GM23338 (cell line): ENCODE measurements around the gene ZPR1. TPM values are rescaled to one million over a fixed set of nuclear protein-coding genes. Genes with fewer than 3 reads are reported as not detected.

Experiments used
- ATAC-seq: fragments of 200-7000 bp; cut with Tn5 transposase; 3 replicates; pipeline ENCODE4 v1.9.1; 2020
- DNase-seq: peaks from one replicate; pipeline ENCODE4 v3.0.0-alpha.2; 2015; ENCODE audit warnings: low spot score
- H2AFZ ChIP-seq: fragments of 200-600 bp; sonication (generic); 2 replicates; pipeline ENCODE4 v1.8.0; 2016; ENCODE audit warnings: antibody characterized with exemption, mild to moderate bottlenecking, moderate library complexity
- H3F3A ChIP-seq: fragments of 200-600 bp; sonication (generic); replicated peaks from 2 replicates; pipeline ENCODE4 v1.8.0; 2017; ENCODE audit warnings: antibody characterized with exemption, mixed run types, low read depth
- H3K27ac ChIP-seq: fragments of 200-600 bp; sonication (generic); 2 replicates; pipeline ENCODE4 v1.6.1; 2016; ENCODE audit warnings: low read depth
- H3K27me3 ChIP-seq: fragments of 200-600 bp; sonication (generic); 2 replicates; pipeline ENCODE4 v1.8.0; 2016; ENCODE audit warnings: mild to moderate bottlenecking, mixed run types, moderate library complexity; ENCODE audit not compliant: insufficient read depth
- H3K36me3 ChIP-seq: fragments of 200-600 bp; sonication (generic); 2 replicates; pipeline ENCODE4 v1.8.0; 2016; ENCODE audit warnings: mild to moderate bottlenecking; ENCODE audit not compliant: insufficient read depth
- H3K4me1 ChIP-seq: fragments of 200-600 bp; sonication (generic); 2 replicates; pipeline ENCODE4 v1.8.0; 2016; ENCODE audit warnings: mild to moderate bottlenecking, moderate library complexity; ENCODE audit not compliant: insufficient read depth
- H3K4me2 ChIP-seq: fragments of 200-600 bp; sonication (generic); 2 replicates; pipeline ENCODE4 v1.7.1; 2017; ENCODE audit warnings: mixed run types
- H3K4me3 ChIP-seq: fragments of 200-600 bp; sonication (generic); 2 replicates; pipeline ENCODE4 v1.6.1; 2016; ENCODE audit warnings: mixed run types
- H3K79me2 ChIP-seq: fragments of 200-600 bp; sonication (generic); replicated peaks from 2 replicates; pipeline ENCODE4 v1.8.0; 2017; ENCODE audit warnings: mild to moderate bottlenecking; ENCODE audit not compliant: insufficient read depth
- H3K9me2 ChIP-seq: fragments of 200-600 bp; sonication (generic); 2 replicates; pipeline ENCODE4 v1.8.0; 2017; ENCODE audit not compliant: insufficient read depth
- H4K20me1 ChIP-seq: fragments of 200-600 bp; sonication (generic); replicated peaks from 2 replicates; pipeline ENCODE4 v1.8.0; 2017; ENCODE audit warnings: mild to moderate bottlenecking; ENCODE audit not compliant: insufficient read depth
- H3K27ac Mint-ChIP-seq: 2 replicates; pipeline ENCODE4 v1.8.0; 2020; ENCODE audit warnings: inconsistent platforms, mild to moderate bottlenecking, moderate library complexity, mixed read lengths
- H3K27me3 Mint-ChIP-seq: 3 replicates; pipeline ENCODE4 v1.8.0; 2022; ENCODE audit warnings: low read depth, mild to moderate bottlenecking, moderate library complexity, mixed read lengths, inconsistent platforms; ENCODE audit not compliant: insufficient read depth, poor library complexity
- H3K36me3 Mint-ChIP-seq: 3 replicates; pipeline ENCODE4 v1.8.0; 2021; ENCODE audit warnings: low read depth, mild to moderate bottlenecking, inconsistent platforms, moderate library complexity, mixed read lengths
- H3K4me1 Mint-ChIP-seq: 3 replicates; pipeline ENCODE4 v1.8.0; 2020; ENCODE audit warnings: mild to moderate bottlenecking, inconsistent platforms, mixed read lengths
- H3K4me3 Mint-ChIP-seq: 3 replicates; pipeline ENCODE4 v1.8.0; 2021; ENCODE audit warnings: moderate library complexity, mild to moderate bottlenecking, inconsistent platforms, mixed read lengths
- H3K9me3 Mint-ChIP-seq: 3 replicates; pipeline ENCODE4 v1.8.0; 2020; ENCODE audit warnings: moderate library complexity, mild to moderate bottlenecking, inconsistent platforms, mixed read lengths
- CREB1 ChIP-seq: fragments of 250-450 bp; sonication (Bioruptor Pico); IDR thresholded peaks from 2 replicates; pipeline ENCODE4 v1.5.0; 2020; ENCODE audit warnings: low read depth, mild to moderate bottlenecking, moderate library complexity
- EZH2 ChIP-seq: fragments of 200-600 bp; sonication (generic); IDR thresholded peaks from one replicate; pipeline ENCODE4 v1.8.0; 2017; ENCODE audit warnings: antibody characterized with exemption, mild to moderate bottlenecking, low read depth; ENCODE audit not compliant: unreplicated experiment
- EZH2phosphoT487 ChIP-seq: fragments of 200-600 bp; sonication (generic); IDR thresholded peaks from one replicate; pipeline ENCODE4 v1.8.1; 2018; ENCODE audit warnings: antibody characterized with exemption; ENCODE audit not compliant: unreplicated experiment
- JUNB ChIP-seq: IDR thresholded peaks from one replicate; pipeline ENCODE4 v1.6.1; 2016; ENCODE audit warnings: antibody characterized with exemption; ENCODE audit not compliant: unreplicated experiment
- NANOG ChIP-seq: IDR thresholded peaks from 2 replicates; pipeline ENCODE4 v1.6.1; 2016; ENCODE audit warnings: antibody characterized with exemption, borderline replicate concordance
- POLR2AphosphoS5 ChIP-seq: IDR thresholded peaks from 2 replicates; pipeline ENCODE4 v1.6.1; 2016; ENCODE audit warnings: antibody characterized with exemption, low read depth
- STAT1 ChIP-seq: IDR thresholded peaks from one replicate; pipeline ENCODE4 v1.6.1; 2016; ENCODE audit warnings: antibody characterized with exemption; ENCODE audit not compliant: unreplicated experiment
- ZNF114 ChIP-seq: fragments of 250-450 bp; sonication (Bioruptor Pico); IDR thresholded peaks from 2 replicates; pipeline ENCODE4 v1.5.0; 2020; ENCODE audit warnings: mild to moderate bottlenecking, moderate library complexity
- ZNF331 ChIP-seq: fragments of 250-450 bp; sonication (Bioruptor Pico); IDR thresholded peaks from 2 replicates; pipeline ENCODE4 v1.5.0; 2020; ENCODE audit warnings: low read depth, mild to moderate bottlenecking, moderate library complexity
- polyA plus RNA-seq: library from polyadenylated mRNA; unstranded; fragments of >200 nt; fragmentation: Nextera tagmentation; extraction: Ambion mirVana; gene quantifications from 2 replicates; pipeline ENCODE4 v1.2.1, GENCODE V29; 2016
- total RNA-seq: library from RNA; depleted of rRNA; stranded (reverse); fragments of >200 nt; shearing (Covaris generic); gene quantifications from 2 replicates; pipeline ENCODE4 v1.2.3, GENCODE V29; 2014
- TF ChIP-seq, protein P1 (sequence below): IDR thresholded peaks from one replicate; pipeline ENCODE4 v1.6.1; 2018; ENCODE audit warnings: antibody characterized with exemption; ENCODE audit not compliant: unreplicated experiment
- TF ChIP-seq, protein P2 (sequence below), 2 experiments: fragments of 200-600 bp in 1 of 2; sonication (generic) in 1 of 2; conservative IDR thresholded peaks; 2 replicates each; pipeline versions ENCODE4 v1.5.1 to v1.6.1; 2016 to 2017; ENCODE audit warnings: antibody characterized with exemption in 2 of 2, low read depth in 2 of 2, mild to moderate bottlenecking in 2 of 2, moderate library complexity in 1 of 2
- TF ChIP-seq, protein P3 (sequence below): IDR thresholded peaks from 2 replicates; pipeline ENCODE4 v1.6.1; 2016; ENCODE audit warnings: antibody characterized with exemption
- TF ChIP-seq, protein P4 (sequence below): fragments of 250-450 bp; sonication (Bioruptor Pico); IDR thresholded peaks from 2 replicates; pipeline ENCODE4 v1.5.0; 2020; ENCODE audit warnings: mild to moderate bottlenecking, moderate library complexity

ZPR1 gene
- total and polyA plus RNA-seq, 2 experiments from 2014 or later = 55.4 to 96.7 TPM

DNA sequence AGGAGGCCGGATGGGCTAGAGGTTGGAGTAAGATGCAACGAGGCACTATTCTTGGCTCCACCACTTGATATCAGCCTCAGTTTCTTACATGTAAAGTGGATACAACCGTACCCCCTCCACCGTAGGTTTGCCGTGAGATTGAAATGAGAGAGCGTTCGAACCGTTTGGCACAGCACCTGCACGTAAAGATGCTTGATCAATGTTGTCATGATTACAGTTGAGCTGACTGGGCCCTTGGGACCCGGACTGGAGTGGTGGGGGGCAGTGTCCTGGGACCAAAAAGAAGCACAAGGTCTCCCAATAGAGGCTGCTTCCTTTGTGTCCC is 45.6 kb upstream of the ZPR1 start:
- Mint-ChIP-seq H3K4me1 (peaks cover 24% of the 10 kb centered on the region), H3K9me3 (no peaks in the 10 kb centered on the region), H3K27ac (no peak overlapping the region), H3K4me3 (no peak overlapping the region), H3K36me3 (no peaks in the 10 kb centered on the region), H3K27me3 (peaks cover 19% of the 10 kb centered on the region)
- no peak for TF ChIP-seq POLR2AphosphoS5
- TF ChIP-seq STAT1 = no peak
- TF ChIP-seq, protein P1, sequence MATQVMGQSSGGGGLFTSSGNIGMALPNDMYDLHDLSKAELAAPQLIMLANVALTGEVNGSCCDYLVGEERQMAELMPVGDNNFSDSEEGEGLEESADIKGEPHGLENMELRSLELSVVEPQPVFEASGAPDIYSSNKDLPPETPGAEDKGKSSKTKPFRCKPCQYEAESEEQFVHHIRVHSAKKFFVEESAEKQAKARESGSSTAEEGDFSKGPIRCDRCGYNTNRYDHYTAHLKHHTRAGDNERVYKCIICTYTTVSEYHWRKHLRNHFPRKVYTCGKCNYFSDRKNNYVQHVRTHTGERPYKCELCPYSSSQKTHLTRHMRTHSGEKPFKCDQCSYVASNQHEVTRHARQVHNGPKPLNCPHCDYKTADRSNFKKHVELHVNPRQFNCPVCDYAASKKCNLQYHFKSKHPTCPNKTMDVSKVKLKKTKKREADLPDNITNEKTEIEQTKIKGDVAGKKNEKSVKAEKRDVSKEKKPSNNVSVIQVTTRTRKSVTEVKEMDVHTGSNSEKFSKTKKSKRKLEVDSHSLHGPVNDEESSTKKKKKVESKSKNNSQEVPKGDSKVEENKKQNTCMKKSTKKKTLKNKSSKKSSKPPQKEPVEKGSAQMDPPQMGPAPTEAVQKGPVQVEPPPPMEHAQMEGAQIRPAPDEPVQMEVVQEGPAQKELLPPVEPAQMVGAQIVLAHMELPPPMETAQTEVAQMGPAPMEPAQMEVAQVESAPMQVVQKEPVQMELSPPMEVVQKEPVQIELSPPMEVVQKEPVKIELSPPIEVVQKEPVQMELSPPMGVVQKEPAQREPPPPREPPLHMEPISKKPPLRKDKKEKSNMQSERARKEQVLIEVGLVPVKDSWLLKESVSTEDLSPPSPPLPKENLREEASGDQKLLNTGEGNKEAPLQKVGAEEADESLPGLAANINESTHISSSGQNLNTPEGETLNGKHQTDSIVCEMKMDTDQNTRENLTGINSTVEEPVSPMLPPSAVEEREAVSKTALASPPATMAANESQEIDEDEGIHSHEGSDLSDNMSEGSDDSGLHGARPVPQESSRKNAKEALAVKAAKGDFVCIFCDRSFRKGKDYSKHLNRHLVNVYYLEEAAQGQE = no peak
- TF ChIP-seq ZNF114 (CRISPR knock-in tag) = no peak
- TF ChIP-seq NANOG = no peak
- TF ChIP-seq EZH2 = no peak
- TF ChIP-seq, protein P2, sequence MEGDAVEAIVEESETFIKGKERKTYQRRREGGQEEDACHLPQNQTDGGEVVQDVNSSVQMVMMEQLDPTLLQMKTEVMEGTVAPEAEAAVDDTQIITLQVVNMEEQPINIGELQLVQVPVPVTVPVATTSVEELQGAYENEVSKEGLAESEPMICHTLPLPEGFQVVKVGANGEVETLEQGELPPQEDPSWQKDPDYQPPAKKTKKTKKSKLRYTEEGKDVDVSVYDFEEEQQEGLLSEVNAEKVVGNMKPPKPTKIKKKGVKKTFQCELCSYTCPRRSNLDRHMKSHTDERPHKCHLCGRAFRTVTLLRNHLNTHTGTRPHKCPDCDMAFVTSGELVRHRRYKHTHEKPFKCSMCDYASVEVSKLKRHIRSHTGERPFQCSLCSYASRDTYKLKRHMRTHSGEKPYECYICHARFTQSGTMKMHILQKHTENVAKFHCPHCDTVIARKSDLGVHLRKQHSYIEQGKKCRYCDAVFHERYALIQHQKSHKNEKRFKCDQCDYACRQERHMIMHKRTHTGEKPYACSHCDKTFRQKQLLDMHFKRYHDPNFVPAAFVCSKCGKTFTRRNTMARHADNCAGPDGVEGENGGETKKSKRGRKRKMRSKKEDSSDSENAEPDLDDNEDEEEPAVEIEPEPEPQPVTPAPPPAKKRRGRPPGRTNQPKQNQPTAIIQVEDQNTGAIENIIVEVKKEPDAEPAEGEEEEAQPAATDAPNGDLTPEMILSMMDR (conservative IDR thresholded peaks at IDR 0.05; ENCODE audit: low read depth in 2 of 2) = no peak
- no peak for TF ChIP-seq JUNB
- TF ChIP-seq, protein P3, sequence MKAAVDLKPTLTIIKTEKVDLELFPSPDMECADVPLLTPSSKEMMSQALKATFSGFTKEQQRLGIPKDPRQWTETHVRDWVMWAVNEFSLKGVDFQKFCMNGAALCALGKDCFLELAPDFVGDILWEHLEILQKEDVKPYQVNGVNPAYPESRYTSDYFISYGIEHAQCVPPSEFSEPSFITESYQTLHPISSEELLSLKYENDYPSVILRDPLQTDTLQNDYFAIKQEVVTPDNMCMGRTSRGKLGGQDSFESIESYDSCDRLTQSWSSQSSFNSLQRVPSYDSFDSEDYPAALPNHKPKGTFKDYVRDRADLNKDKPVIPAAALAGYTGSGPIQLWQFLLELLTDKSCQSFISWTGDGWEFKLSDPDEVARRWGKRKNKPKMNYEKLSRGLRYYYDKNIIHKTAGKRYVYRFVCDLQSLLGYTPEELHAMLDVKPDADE = no peak
- TF ChIP-seq, protein P4, sequence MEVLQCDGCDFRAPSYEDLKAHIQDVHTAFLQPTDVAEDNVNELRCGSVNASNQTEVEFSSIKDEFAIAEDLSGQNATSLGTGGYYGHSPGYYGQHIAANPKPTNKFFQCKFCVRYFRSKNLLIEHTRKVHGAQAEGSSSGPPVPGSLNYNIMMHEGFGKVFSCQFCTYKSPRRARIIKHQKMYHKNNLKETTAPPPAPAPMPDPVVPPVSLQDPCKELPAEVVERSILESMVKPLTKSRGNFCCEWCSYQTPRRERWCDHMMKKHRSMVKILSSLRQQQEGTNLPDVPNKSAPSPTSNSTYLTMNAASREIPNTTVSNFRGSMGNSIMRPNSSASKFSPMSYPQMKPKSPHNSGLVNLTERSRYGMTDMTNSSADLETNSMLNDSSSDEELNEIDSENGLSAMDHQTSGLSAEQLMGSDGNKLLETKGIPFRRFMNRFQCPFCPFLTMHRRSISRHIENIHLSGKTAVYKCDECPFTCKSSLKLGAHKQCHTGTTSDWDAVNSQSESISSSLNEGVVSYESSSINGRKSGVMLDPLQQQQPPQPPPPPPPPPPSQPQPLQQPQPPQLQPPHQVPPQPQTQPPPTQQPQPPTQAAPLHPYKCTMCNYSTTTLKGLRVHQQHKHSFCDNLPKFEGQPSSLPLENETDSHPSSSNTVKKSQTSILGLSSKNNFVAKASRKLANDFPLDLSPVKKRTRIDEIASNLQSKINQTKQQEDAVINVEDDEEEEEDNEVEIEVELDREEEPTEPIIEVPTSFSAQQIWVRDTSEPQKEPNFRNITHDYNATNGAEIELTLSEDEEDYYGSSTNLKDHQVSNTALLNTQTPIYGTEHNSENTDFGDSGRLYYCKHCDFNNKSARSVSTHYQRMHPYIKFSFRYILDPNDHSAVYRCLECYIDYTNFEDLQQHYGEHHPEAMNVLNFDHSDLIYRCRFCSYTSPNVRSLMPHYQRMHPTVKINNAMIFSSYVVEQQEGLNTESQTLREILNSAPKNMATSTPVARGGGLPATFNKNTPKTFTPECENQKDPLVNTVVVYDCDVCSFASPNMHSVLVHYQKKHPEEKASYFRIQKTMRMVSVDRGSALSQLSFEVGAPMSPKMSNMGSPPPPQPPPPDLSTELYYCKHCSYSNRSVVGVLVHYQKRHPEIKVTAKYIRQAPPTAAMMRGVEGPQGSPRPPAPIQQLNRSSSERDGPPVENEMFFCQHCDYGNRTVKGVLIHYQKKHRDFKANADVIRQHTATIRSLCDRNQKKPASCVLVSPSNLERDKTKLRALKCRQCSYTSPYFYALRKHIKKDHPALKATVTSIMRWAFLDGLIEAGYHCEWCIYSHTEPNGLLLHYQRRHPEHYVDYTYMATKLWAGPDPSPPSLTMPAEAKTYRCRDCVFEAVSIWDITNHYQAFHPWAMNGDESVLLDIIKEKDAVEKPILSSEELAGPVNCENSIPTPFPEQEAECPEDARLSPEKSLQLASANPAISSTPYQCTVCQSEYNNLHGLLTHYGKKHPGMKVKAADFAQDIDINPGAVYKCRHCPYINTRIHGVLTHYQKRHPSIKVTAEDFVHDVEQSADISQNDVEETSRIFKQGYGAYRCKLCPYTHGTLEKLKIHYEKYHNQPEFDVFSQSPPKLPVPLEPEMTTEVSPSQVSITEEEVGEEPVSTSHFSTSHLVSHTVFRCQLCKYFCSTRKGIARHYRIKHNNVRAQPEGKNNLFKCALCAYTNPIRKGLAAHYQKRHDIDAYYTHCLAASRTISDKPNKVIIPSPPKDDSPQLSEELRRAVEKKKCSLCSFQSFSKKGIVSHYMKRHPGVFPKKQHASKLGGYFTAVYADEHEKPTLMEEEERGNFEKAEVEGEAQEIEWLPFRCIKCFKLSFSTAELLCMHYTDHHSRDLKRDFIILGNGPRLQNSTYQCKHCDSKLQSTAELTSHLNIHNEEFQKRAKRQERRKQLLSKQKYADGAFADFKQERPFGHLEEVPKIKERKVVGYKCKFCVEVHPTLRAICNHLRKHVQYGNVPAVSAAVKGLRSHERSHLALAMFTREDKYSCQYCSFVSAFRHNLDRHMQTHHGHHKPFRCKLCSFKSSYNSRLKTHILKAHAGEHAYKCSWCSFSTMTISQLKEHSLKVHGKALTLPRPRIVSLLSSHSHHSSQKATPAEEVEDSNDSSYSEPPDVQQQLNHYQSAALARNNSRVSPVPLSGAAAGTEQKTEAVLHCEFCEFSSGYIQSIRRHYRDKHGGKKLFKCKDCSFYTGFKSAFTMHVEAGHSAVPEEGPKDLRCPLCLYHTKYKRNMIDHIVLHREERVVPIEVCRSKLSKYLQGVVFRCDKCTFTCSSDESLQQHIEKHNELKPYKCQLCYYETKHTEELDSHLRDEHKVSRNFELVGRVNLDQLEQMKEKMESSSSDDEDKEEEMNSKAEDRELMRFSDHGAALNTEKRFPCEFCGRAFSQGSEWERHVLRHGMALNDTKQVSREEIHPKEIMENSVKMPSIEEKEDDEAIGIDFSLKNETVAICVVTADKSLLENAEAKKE = no peak
- no peak for TF ChIP-seq ZNF331
- TF ChIP-seq CREB1 (CRISPR knock-in tag) = no peak
- TF ChIP-seq EZH2phosphoT487 = no peak
- H3F3A ChIP-seq = 0 out of 2 replicates have a peak, but pooled peaks cover 3% of the 10 kb centered on the region
- no peak overlapping the region for H3K4me2 ChIP-seq
- H3K9me2 ChIP-seq = no peaks in the 10 kb centered on the region
- no peak for ATAC-seq
- no peak overlapping the region for H3K27ac ChIP-seq
- no peaks in the 10 kb centered on the region for H3K79me2 ChIP-seq
- H3K4me1 ChIP-seq = peaks cover 6% of the 10 kb centered on the region; the same call in 1 of the 2 replicates
- no peaks in the 10 kb centered on the region for H3K36me3 ChIP-seq
- no peak overlapping the region for H3K4me3 ChIP-seq
- H2AFZ ChIP-seq = no peak overlapping the region
- DNase-seq = no peak
- H3K27me3 ChIP-seq = no peaks in the 10 kb centered on the region
- H4K20me1 ChIP-seq = no peaks in the 10 kb centered on the region
